ENCODE results near the gene C16orf89. TPM values are rescaled to one million over a fixed set of nuclear protein-coding genes. Genes with fewer than 3 reads are reported as not detected.

C16orf89 gene
- total RNA-seq (2022; extraction: Qiagen RNA extraction; ENCODE audit: low read depth): not detected in 5 replicates

DNA sequence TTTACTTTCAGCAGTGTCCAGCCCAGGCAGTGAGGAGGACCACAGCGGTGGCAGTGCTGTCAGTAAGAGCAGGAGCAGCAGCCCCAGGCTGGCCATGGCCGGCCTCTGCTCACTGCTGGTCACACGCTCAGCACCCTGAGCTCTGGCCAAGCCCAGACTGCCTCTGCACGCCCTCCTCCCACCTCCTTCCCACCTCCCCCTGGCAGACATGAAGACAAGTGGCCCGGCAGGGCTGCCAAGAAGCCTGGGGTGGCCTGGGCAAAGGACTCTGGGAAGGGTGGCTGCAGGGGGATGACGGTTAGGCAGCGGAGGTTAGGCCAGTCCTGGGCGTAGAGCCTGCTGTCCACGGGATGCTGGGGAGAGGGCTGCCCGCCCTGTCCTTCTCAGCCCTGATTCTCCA, at the start of gene C16orf89:
Gene C16orf89 (minus strand): TSS at position 144 of the 400 bp plus-strand sequence. CDS start 48 bp downstream, at position 96.

GRCh38 chr16:5097470-5098220, 31.9 kb upstream of the C16orf89 start, which contains the start of gene EEF2KMT:
Gene EEF2KMT (minus strand): TSS chr16:5097795. CDS start chr16:5097739, 56 bp downstream.

DNA sequence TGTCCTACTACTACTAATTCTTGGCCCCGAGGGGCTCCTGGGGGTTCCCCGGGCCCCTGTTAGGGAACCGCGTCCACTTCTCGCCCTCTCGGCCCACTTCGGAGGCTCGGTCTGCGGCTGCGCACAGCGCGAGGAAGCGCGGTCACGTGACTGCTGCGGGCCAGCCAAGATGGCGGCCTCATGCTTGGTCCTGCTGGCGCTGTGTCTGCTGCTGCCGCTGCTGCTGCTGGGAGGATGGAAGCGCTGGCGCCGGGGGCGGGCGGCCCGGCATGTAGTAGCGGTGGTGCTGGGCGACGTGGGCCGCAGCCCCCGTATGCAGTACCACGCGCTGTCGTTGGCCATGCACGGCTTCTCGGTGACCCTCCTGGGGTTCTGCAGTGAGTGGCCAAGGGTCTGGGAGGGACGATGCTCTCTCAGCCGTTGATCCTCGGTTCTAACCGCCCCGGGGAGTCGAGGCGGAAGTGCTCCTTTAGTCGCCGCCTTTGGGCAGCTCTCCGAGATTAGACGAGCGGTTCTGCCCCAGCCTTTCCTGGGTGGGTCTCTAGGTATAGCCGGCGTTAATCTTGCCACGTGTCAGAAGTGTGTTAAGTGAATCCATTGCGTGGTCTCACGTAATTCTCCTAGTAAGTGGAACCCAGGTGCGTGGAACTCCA, 6.1 kb upstream of the C16orf89 start, which contains the start of gene ALG1:
Gene ALG1 (plus strand): TSS at position 163 of the 653 bp plus-strand sequence. CDS start 7 bp downstream, at position 170.

DNA sequence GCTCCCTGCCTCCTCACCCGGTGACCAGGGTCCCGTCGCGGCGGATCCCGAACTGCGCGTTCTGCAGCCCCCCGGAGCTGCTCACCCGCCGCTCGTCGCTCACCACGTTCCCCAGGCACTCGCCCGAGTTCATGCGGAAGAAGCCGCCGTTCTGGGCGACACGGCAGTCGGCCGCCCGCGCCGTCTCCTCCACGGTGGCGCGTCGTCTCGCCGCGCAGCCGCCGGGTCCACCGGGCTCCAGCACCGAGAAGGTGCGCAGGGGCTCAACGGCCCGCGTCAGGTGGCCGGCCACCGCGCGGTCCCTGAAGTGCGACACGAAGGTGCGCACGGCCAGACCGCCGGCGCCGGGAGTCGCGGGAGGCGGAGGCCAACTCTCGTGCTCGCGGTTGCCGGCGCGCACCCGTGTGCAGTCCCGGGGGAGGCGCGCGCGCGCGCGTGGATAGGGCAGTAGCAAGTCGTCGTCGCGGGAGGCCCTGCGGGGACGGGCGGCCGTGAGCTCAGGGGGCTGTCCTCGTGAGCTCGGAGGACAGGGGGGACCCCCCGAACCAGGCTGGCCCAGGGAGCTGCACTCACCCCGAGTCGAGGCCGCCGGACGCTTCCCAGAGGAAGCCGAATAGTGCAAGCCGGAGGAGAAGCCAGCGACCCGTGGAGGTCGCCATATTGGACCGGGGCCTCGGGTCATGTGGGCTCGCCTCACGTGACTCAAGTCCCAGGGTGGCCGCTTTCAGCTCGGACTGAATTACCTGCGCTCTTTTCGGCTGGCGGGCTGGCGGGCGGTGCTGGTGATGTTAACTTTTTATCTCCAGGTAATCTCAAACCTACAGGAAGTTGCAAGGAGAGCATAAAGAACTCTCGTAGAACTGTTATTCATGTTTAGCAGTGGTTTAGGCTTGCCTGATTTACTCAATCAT, 32.2 kb downstream of the C16orf89 start, which contains the start of gene NAGPA:
Gene NAGPA (minus strand): TSS at position 680 of the 911 bp plus-strand sequence. CDS start 21 bp downstream, at position 659.

Other genes starting within 250 kb of the C16orf89 start
- 40.4 to 43.5 TPM (median 41.0 TPM) in 5 replicates for gene GLYR1, start 218.7 kb downstream of the C16orf89 start, total RNA-seq (2022; extraction: Qiagen RNA extraction; ENCODE audit: low read depth)
- 21.5 to 30.9 TPM (median 27.2 TPM) in 5 replicates for gene UBN1, start 218.5 kb downstream of the C16orf89 start, total RNA-seq (2022; extraction: Qiagen RNA extraction; ENCODE audit: low read depth)
- gene PPL, start 128.8 kb downstream of the C16orf89 start, total RNA-seq (2022; extraction: Qiagen RNA extraction; ENCODE audit: low read depth): 2.6 to 4.8 TPM (median 4.1 TPM) in 5 replicates
- gene SEC14L5, start 107.6 kb downstream of the C16orf89 start, total RNA-seq (2022; extraction: Qiagen RNA extraction; ENCODE audit: low read depth): 0.05 to 0.11 TPM (median 0.11 TPM) in 3 of 5 replicates, not detected in the others
- 12.4 to 19.2 TPM (median 18.4 TPM) in 5 replicates for gene NAGPA, start 32.0 kb downstream of the C16orf89 start, total RNA-seq (2022; extraction: Qiagen RNA extraction; ENCODE audit: low read depth)
- gene ALG1, start 5.9 kb upstream of the C16orf89 start, total RNA-seq (2022; extraction: Qiagen RNA extraction; ENCODE audit: low read depth): 28.2 to 37.7 TPM (median 37.2 TPM) in 5 replicates
- gene EEF2KMT, start 31.8 kb upstream of the C16orf89 start, total RNA-seq (2022; extraction: Qiagen RNA extraction; ENCODE audit: low read depth): 21.9 to 27.8 TPM (median 27.2 TPM) in 5 replicates